K562 (cell line): ENCODE results near the gene MTHFR. TPM values are rescaled to one million over a fixed set of nuclear protein-coding genes. Genes with fewer than 3 reads are reported as not detected.

ENCODE experiments used
- ATAC-seq: fragments of 200-7000 bp; cut with Tn5 transposase; 3 replicates; pipeline ENCODE4 v1.9.1; 2020; ENCODE audit warnings: moderate library complexity
- BruUV-seq: library from RNA; stranded (reverse); fragments of 400-500 nt; replicated peaks from 2 replicates; lab custom pipeline; 2021; lab: Mats Ljungman, UMichigan
- CTCF ChIA-PET: fragments of 300-600 bp; formaldehyde crosslinking; extraction: SDS; loops from one replicate; lab custom pipeline; 2021; ENCODE audit warnings: low intra/inter-chr PET ratio; lab: Yijun Ruan, JAX
- POLR2A ChIA-PET: fragments of 300-600, 350-650 bp; sonication (Branson Sonifier 250); formaldehyde crosslinking; extraction: SDS; loops from one replicate; lab custom pipeline; 2021; ENCODE audit warnings: antibody characterized with exemption, inconsistent platforms; lab: Yijun Ruan, JAX
- DNase-seq, 4 experiments: peaks; one replicate each; pipeline versions ENCODE4 v3.0.0 to v3.0.0-alpha.2; 2011 to 2018; ENCODE audit warnings: low spot score in 3 of 4, mixed read lengths in 3 of 4; ENCODE audit errors: extremely low read depth in 1 of 4
- FAIRE-seq: peaks from 2 replicates; lab custom pipeline; 2011; peaks lifted over from hg19 to GRCh38; lab: Jason Lieb, UNC
- H2AFZ ChIP-seq: 2 replicates; pipeline ENCODE4 v1.6.0; 2011; ENCODE audit warnings: low read depth, low read length, control low read depth, inconsistent platforms
- H3K27ac ChIP-seq: fragments of 200-600 bp; 3 replicates; pipeline ENCODE4 v1.8.0; 2011; ENCODE audit warnings: low read depth, mild to moderate bottlenecking, control low read depth, inconsistent platforms, low read length, moderate library complexity, mixed read lengths; ENCODE audit errors: extremely low read depth
- H3K27me3 ChIP-seq, 2 experiments: fragments of 300-600 bp in 1 of 2; 2 replicates in 1 of 2; 3 replicates in 1 of 2; pipeline versions ENCODE4 v1.6.0 to v1.8.0; 2011; ENCODE audit warnings: inconsistent platforms in 2 of 2, low read length in 2 of 2, mild to moderate bottlenecking in 1 of 2, mixed read lengths in 1 of 2, moderate library complexity in 1 of 2; ENCODE audit not compliant: control insufficient read depth in 2 of 2, insufficient read depth in 2 of 2
- H3K36me3 ChIP-seq: fragments of 300-600 bp; 3 replicates; pipeline ENCODE4 v1.8.0; 2011; ENCODE audit warnings: mild to moderate bottlenecking, low read length, inconsistent platforms; ENCODE audit not compliant: control insufficient read depth, insufficient read depth
- H3K4me1 ChIP-seq, 2 experiments: fragments of 200-600 bp in 1 of 2; replicated peaks in 1 of 2; 2 replicates in 1 of 2; 3 replicates in 1 of 2; pipeline versions ENCODE4 v1.5.1 to v1.8.0; 2011; ENCODE audit warnings: inconsistent platforms in 2 of 2, low read length in 2 of 2, mild to moderate bottlenecking in 1 of 2, mixed read lengths in 1 of 2, moderate library complexity in 1 of 2; ENCODE audit not compliant: control insufficient read depth in 2 of 2, insufficient read depth in 2 of 2
- H3K4me2 ChIP-seq: 2 replicates; pipeline ENCODE4 v1.6.1; 2011; ENCODE audit warnings: low read length, control low read depth, inconsistent platforms, mixed read lengths; ENCODE audit not compliant: insufficient read depth
- H3K4me3 ChIP-seq: fragments of 200-600 bp; sonication (generic), shearing (Covaris generic); 2 replicates; pipeline ENCODE4 v1.5.1; 2016; ENCODE audit warnings: control low read depth, inconsistent platforms
- H3K79me2 ChIP-seq: fragments of 200-600 bp; 3 replicates; pipeline ENCODE4 v1.8.0; 2011; ENCODE audit warnings: low read length, inconsistent platforms; ENCODE audit not compliant: control insufficient read depth, insufficient read depth
- H3K9ac ChIP-seq, 2 experiments: 2 replicates each; pipeline versions ENCODE4 v1.6.0 to v1.6.1; 2011; ENCODE audit warnings: low read depth in 2 of 2, low read length in 2 of 2, control low read depth in 1 of 2, inconsistent platforms in 1 of 2, mild to moderate bottlenecking in 1 of 2, mixed read lengths in 1 of 2; ENCODE audit not compliant: insufficient read depth in 1 of 2
- H3K9me1 ChIP-seq: one replicate; pipeline ENCODE4 v1.6.0; 2011; ENCODE audit warnings: inconsistent platforms, mild to moderate bottlenecking, low read length, moderate library complexity; ENCODE audit not compliant: control insufficient read depth, insufficient read depth
- H3K9me3 ChIP-seq: replicated peaks from 2 replicates; pipeline ENCODE4 v1.5.1; 2011; ENCODE audit warnings: low read depth, low read length, inconsistent platforms; ENCODE audit not compliant: control insufficient read depth, insufficient read depth
- H4K20me1 ChIP-seq: replicated peaks from 2 replicates; pipeline ENCODE4 v1.6.1; 2011; ENCODE audit warnings: low read length, inconsistent platforms, mixed read lengths; ENCODE audit not compliant: control insufficient read depth, insufficient read depth
- CEBPB ChIP-seq: fragments of 450-650 bp; IDR thresholded peaks from 2 replicates; pipeline ENCODE4 v1.6.1; 2016; ENCODE audit warnings: missing genetic modification characterization, missing compliant biosample characterization
- CEBPG ChIP-seq, 3 experiments: fragments of 200-800 bp in 1 of 3; sonication (Bioruptor generic) in 1 of 3; sonication (generic) in 1 of 3; formaldehyde crosslinking in 1 of 3; IDR thresholded peaks in 2 of 3; conservative IDR thresholded peaks in 1 of 3; 2 replicates each; pipeline versions ENCODE4 v1.6.1 to v1.8.0; 2016 to 2022; ENCODE audit warnings: missing compliant biosample characterization in 2 of 3, missing genetic modification characterization in 2 of 3, mild to moderate bottlenecking in 1 of 3, missing genetic modification reagents in 1 of 3
- CTBP1 ChIP-seq: fragments of 450-650 bp; IDR thresholded peaks from 2 replicates; pipeline ENCODE4 v1.6.1; 2016; ENCODE audit warnings: borderline replicate concordance
- FOXA3 ChIP-seq, 2 experiments: fragments of 450-650 bp in 1 of 2; sonication (generic) in 1 of 2; formaldehyde crosslinking; IDR thresholded peaks in 1 of 2; conservative IDR thresholded peaks in 1 of 2; 2 replicates each; pipeline versions ENCODE4 v1.4.0 to v1.8.0; 2020 to 2022; ENCODE audit warnings: mild to moderate bottlenecking in 2 of 2, missing genetic modification reagents in 1 of 2
- GABPB1 ChIP-seq: sonication (generic); formaldehyde crosslinking; IDR thresholded peaks from 2 replicates; pipeline ENCODE4 v1.8.0; 2022; ENCODE audit warnings: mild to moderate bottlenecking, missing genetic modification reagents
- KDM2B ChIP-seq: fragments of 250-450 bp; sonication (Bioruptor Pico); IDR thresholded peaks from 2 replicates; pipeline ENCODE4 v1.8.0; 2021; ENCODE audit warnings: mild to moderate bottlenecking, moderate library complexity
- MYNN ChIP-seq, 2 experiments: sonication (generic); formaldehyde crosslinking in 1 of 2; IDR thresholded peaks; 2 replicates each; pipeline versions ENCODE4 v1.5.0 to v1.6.1; 2016 to 2020; ENCODE audit warnings: antibody characterized with exemption in 1 of 2, missing genetic modification reagents in 1 of 2
- POLR2AphosphoS5 ChIP-seq: IDR thresholded peaks from 2 replicates; pipeline ENCODE4 v1.6.1; 2011; ENCODE audit warnings: mild to moderate bottlenecking, low read depth, low read length, moderate library complexity; ENCODE audit not compliant: control insufficient read depth, insufficient read depth
- POLR2B ChIP-seq: fragments of 450-650 bp; IDR thresholded peaks from 2 replicates; pipeline ENCODE4 v1.6.1; 2018; ENCODE audit warnings: low read depth; ENCODE audit not compliant: partially characterized antibody
- POLR2G ChIP-seq: fragments of 200-400 bp; formaldehyde crosslinking; IDR thresholded peaks from 2 replicates; pipeline ENCODE4 v1.6.1; 2017; ENCODE audit warnings: low read depth, mild to moderate bottlenecking, antibody characterized with exemption, low read length, moderate library complexity
- SIN3A ChIP-seq, 2 experiments: fragments of 150-350 bp in 1 of 2; IDR thresholded peaks; 2 replicates each; pipeline ENCODE4 v1.6.1; 2011 to 2016; ENCODE audit warnings: borderline replicate concordance in 2 of 2, low read depth in 2 of 2, low read length in 2 of 2, mild to moderate bottlenecking in 2 of 2, moderate library complexity in 2 of 2; ENCODE audit not compliant: control insufficient read depth in 1 of 2
- SUPT5H ChIP-seq: fragments of 450-650 bp; IDR thresholded peaks from 2 replicates; pipeline ENCODE4 v1.6.1; 2016
- ZNF316 ChIP-seq: fragments of 450-650 bp; IDR thresholded peaks from 2 replicates; pipeline ENCODE4 v1.6.1; 2016
- ZNF589 ChIP-seq: fragments of 200-800 bp; sonication (Bioruptor generic); IDR thresholded peaks from 2 replicates; pipeline ENCODE4 v1.6.1; 2016; ENCODE audit warnings: low read depth, missing genetic modification characterization, missing compliant biosample characterization
- ZZZ3 ChIP-seq: fragments of 450-650 bp; IDR thresholded peaks from 2 replicates; pipeline ENCODE4 v1.6.1; 2016; ENCODE audit warnings: antibody characterized with exemption, mild to moderate bottlenecking, moderate library complexity
- WGBS: fragments of 100-300 bp; shearing (Covaris generic); methylation state at CpG from one replicate; pipeline ENCODE4 v1.1.6; 2016; ENCODE audit warnings: low coverage, mixed read lengths; ENCODE audit not compliant: insufficient coverage; ENCODE audit errors: missing lambda C conversion rate; 5-methylcytosine and 5-hydroxymethylcytosine counted together
- in situ Hi-C: fragments of 300-500 bp; cut with MboI; formaldehyde crosslinking; loops from 4 replicates; pipeline ENCODE4 v1.15.0; 2018; ENCODE audit warnings: inconsistent platforms, mixed read lengths
- intact Hi-C: fragments of 100-400 bp; cut with micrococcal nuclease; formaldehyde crosslinking; loops from 2 replicates; pipeline ENCODE4 v1.14.2; 2022
- polyA plus RNA-seq, 8 experiments: library from polyadenylated mRNA; depleted of rRNA in 4 of 8; stranded (reverse) in 5 of 8; unstranded in 3 of 8; fragments of >200 nt; fragmentation: Nextera tagmentation in 2 of 8; fragmentation: Illumina TruSeq in 1 of 8; extraction: Ambion mirVana in 2 of 8; extraction: Trizol in 1 of 8; gene quantifications; 2 replicates each; pipeline versions ENCODE4 v1.2.1 to v1.2.3, GENCODE V29; 2011 to 2014; ENCODE audit warnings: inconsistent platforms in 1 of 8, missing spikeins in 1 of 8
- total RNA-seq, 7 experiments: library from RNA; depleted of rRNA in 6 of 7; stranded (reverse); fragments of >200 nt in 6 of 7; fragmentation: Illumina TruSeq in 2 of 7; extraction: Trizol in 2 of 7; gene quantifications; 2 replicates each; pipeline versions ENCODE4 v1.2.1 to v1.2.3, GENCODE V29; 2011 to 2021; ENCODE audit warnings: low replicate concordance in 1 of 7
- TF ChIP-seq, protein P1 (sequence below): sonication (generic); formaldehyde crosslinking; IDR thresholded peaks from 2 replicates; pipeline ENCODE4 v1.8.1; 2023; ENCODE audit warnings: mild to moderate bottlenecking, missing genetic modification reagents
- TF ChIP-seq, protein P2 (sequence below): sonication (generic); formaldehyde crosslinking; IDR thresholded peaks from 2 replicates; pipeline ENCODE4 v1.9.0; 2022; ENCODE audit warnings: mild to moderate bottlenecking, missing genetic modification reagents
- TF ChIP-seq, protein P3 (sequence below): sonication (generic); formaldehyde crosslinking; IDR thresholded peaks from 2 replicates; pipeline ENCODE4 v1.8.0; 2022; ENCODE audit warnings: missing genetic modification reagents, mild to moderate bottlenecking, moderate library complexity, borderline replicate concordance

The MTHFR gene
- total and polyA plus RNA-seq, 9 of the 15 experiments (the other 6 are each of a cell fraction or from before 2014, with no cell fraction given), result 5.0 to 104 (median 62.6) TPM

DNA sequence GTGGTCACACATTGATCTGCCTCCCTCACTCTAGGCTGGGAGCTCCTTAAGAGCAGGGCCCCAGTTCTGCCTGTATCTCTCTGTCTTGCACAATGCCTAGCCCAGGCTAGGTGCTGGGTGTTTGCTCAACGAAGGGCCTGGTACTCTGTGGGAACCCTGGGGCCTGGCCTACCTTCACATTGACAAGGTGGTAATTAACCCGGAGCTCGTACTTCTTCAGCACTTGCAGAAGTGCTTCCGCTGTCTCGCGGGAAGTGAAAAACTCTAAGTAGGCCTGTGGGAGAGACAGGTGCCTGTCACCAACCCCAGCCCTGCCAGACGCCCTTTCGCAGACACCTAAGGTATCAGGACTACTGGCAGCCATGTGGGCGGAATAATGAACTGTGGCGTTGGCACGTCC, 13.7 kb downstream of the MTHFR start:
- H4K20me1 ChIP-seq, result no peaks in the 10 kb centered on the region
- H3K4me3 ChIP-seq, result no peak overlapping the region
- H2AFZ ChIP-seq, result no peak overlapping the region
- H3K9me1 ChIP-seq, result no peaks in the 10 kb centered on the region
- peak overlapping the region; percentile 17; the same call in 1 of the 2 replicates for H3K4me2 ChIP-seq
- FAIRE-seq (no peak), DNase-seq (no peak), ATAC-seq (no peak)
- 86% methylated on average over 11 of the region's 11 CpGs for whole genome bisulfite sequencing
- peaks cover 36% of the 10 kb centered on the region for H3K79me2 ChIP-seq
- peaks cover 70 to 91% of the 10 kb centered on the region in 2 experiments for H3K4me1 ChIP-seq
- peaks cover 93% of the 10 kb centered on the region for H3K36me3 ChIP-seq
- intact Hi-C loops (no loop called here), in situ Hi-C loops (no loop called here)
- POLR2A ChIA-PET, result interaction anchor here (0.6 to 10.5 kb wide), 11 partner anchors 11 to 847 kb away, joined by 3 to 107 read pairs (median 3); partner anchors contain the start of genes CLCN6 and MTHFR
- no peaks in the 10 kb centered on the region for H3K27me3 ChIP-seq
- peak overlapping the region; percentile 73 for H3K27ac ChIP-seq
- CTCF ChIA-PET, result no interaction called here
- no TSS peak for BruUV-seq
- peak overlapping the region; percentile 39 to 85; a peak in 3 of 4 replicates for H3K9ac ChIP-seq
- H3K9me3 ChIP-seq, result no peaks in the 10 kb centered on the region
- TF ChIP-seq, protein P1, sequence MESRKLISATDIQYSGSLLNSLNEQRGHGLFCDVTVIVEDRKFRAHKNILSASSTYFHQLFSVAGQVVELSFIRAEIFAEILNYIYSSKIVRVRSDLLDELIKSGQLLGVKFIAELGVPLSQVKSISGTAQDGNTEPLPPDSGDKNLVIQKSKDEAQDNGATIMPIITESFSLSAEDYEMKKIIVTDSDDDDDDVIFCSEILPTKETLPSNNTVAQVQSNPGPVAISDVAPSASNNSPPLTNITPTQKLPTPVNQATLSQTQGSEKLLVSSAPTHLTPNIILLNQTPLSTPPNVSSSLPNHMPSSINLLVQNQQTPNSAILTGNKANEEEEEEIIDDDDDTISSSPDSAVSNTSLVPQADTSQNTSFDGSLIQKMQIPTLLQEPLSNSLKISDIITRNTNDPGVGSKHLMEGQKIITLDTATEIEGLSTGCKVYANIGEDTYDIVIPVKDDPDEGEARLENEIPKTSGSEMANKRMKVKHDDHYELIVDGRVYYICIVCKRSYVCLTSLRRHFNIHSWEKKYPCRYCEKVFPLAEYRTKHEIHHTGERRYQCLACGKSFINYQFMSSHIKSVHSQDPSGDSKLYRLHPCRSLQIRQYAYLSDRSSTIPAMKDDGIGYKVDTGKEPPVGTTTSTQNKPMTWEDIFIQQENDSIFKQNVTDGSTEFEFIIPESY, result peak; percentile 84; the same call in 1 of the 2 replicates
- TF ChIP-seq, protein P2, sequence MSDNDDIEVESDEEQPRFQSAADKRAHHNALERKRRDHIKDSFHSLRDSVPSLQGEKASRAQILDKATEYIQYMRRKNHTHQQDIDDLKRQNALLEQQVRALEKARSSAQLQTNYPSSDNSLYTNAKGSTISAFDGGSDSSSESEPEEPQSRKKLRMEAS (CRISPR knock-in tag), result peak; percentile 33; the same call in 1 of the 2 replicates
- TF ChIP-seq ZZZ3, result no peak
- TF ChIP-seq, protein P3, sequence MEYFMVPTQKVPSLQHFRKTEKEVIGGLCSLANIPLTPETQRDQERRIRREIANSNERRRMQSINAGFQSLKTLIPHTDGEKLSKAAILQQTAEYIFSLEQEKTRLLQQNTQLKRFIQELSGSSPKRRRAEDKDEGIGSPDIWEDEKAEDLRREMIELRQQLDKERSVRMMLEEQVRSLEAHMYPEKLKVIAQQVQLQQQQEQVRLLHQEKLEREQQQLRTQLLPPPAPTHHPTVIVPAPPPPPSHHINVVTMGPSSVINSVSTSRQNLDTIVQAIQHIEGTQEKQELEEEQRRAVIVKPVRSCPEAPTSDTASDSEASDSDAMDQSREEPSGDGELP (CRISPR knock-in tag), result 0 out of 2 replicates have a peak, but pooled peaks have one; percentile 3
- no peak for TF ChIP-seq ZNF589 (CRISPR knock-in tag)
- TF ChIP-seq MYNN (IDR thresholded peaks at IDR 0.05), result no peak
- TF ChIP-seq MYNN (CRISPR knock-in tag; IDR thresholded peaks at IDR 0.05), result no peak
- TF ChIP-seq CEBPB (tag), result peak; percentile 55; the same call in 1 of the 2 replicates
- 0 out of 4 replicates have a peak, but pooled peaks of 1 of the 2 experiments have one; percentile 18 for TF ChIP-seq SIN3A (IDR thresholded peaks at IDR 0.05; ENCODE audit: borderline replicate concordance in 2 of 2, control insufficient read depth in 1 of 2, low read depth in 2 of 2, low read length in 2 of 2)
- peak; percentile 17 for TF ChIP-seq POLR2B
- TF ChIP-seq FOXA3 (CRISPR knock-in tag; conservative IDR thresholded peaks at IDR 0.05 in 1 of 2, IDR thresholded peaks at IDR 0.05 in 1 of 2), result 0 out of 4 replicates have a peak, but pooled peaks of 1 of the 2 experiments have one; percentile 46
- no peak for TF ChIP-seq CTBP1
- 0 out of 2 replicates have a peak, but pooled peaks have one; percentile 9 for TF ChIP-seq POLR2G
- TF ChIP-seq CEBPG (CRISPR knock-in tag; IDR thresholded peaks at IDR 0.05), result peak; percentile 53; the same call in 1 of the 2 replicates
- TF ChIP-seq CEBPG (tag; conservative IDR thresholded peaks at IDR 0.05 in 1 of 2, IDR thresholded peaks at IDR 0.05 in 1 of 2), result no peak
- no peak for TF ChIP-seq ZNF316
- no peak for TF ChIP-seq KDM2B (CRISPR knock-in tag)
- TF ChIP-seq POLR2AphosphoS5, result 0 out of 2 replicates have a peak, but pooled peaks have one; percentile 6
- TF ChIP-seq GABPB1 (CRISPR knock-in tag), result peak; percentile 18; the same call in 1 of the 2 replicates
- no peak for TF ChIP-seq SUPT5H
